ENCODE data around the gene MATN1. TPM values are rescaled to one million over a fixed set of nuclear protein-coding genes. Genes with fewer than 3 reads are reported as not detected.

Gene MATN1
- polyA plus RNA-seq, 1 donor from 2014 or later = 0.22 TPM

GRCh38 chr1:30692948-30693301 is 30.5 kb downstream of the MATN1 start:
- Histone ChIP-seq H3K79me2 (replicated peaks; ENCODE audit: insufficient read depth, low read length) (no peaks in the 10 kb centered on the region), H3K9me2 (ENCODE audit: insufficient read depth, low read length) (no peaks in the 10 kb centered on the region), H4K20me1 (ENCODE audit: insufficient read depth) (no peaks in the 10 kb centered on the region), H3K9me3 (ENCODE audit: low read length) (no peaks in the 10 kb centered on the region), H3K27ac (ENCODE audit: low read length) (no peak overlapping the region), H3K27me3 (ENCODE audit: insufficient read depth, low read depth, low read length) (no peaks in the 10 kb centered on the region), H3K4me2 (ENCODE audit: low read length) (no peak overlapping the region), H3K4me3 (ENCODE audit: low read length) (no peak overlapping the region), H3K9ac (ENCODE audit: low read length) (no peak overlapping the region), H3K36me3 (ENCODE audit: insufficient read depth, low read length) (no peaks in the 10 kb centered on the region), H2AFZ (ENCODE audit: low read depth, low read length) (no peak overlapping the region), H3F3A (ENCODE audit: insufficient read depth, low read length, poor library complexity, severe bottlenecking) (no peaks in the 10 kb centered on the region)
- TF ChIP-seq TAF1 (IDR thresholded peaks at IDR 0.05; ENCODE audit: low read depth) = no peak
- TF ChIP-seq EP300 (conservative IDR thresholded peaks at IDR 0.05; ENCODE audit: poor library complexity, severe bottlenecking) = no peak
- TF ChIP-seq RAD21 (conservative IDR thresholded peaks at IDR 0.05) = no peak
- TF ChIP-seq EZH2 (IDR thresholded peaks at IDR 0.05; ENCODE audit: borderline replicate concordance, insufficient read depth, low read length, poor library complexity, severe bottlenecking) = no peak
- no peak for TF ChIP-seq REST (IDR thresholded peaks at IDR 0.05; ENCODE audit: borderline replicate concordance)
- TF ChIP-seq MXI1 (conservative IDR thresholded peaks at IDR 0.05; ENCODE audit: poor library complexity, severe bottlenecking) = no peak
- TF ChIP-seq CTCF (IDR thresholded peaks at IDR 0.05; ENCODE audit: poor library complexity, severe bottlenecking) = no peak
- TF ChIP-seq SMC3 (conservative IDR thresholded peaks at IDR 0.05; ENCODE audit: poor library complexity) = no peak
- TF ChIP-seq POLR2AphosphoS5 (IDR thresholded peaks at IDR 0.05) = no peak

GRCh38 chr1:30692201-30692947 is 31.0 kb downstream of the MATN1 start:
- H3K9me2 ChIP-seq (ENCODE audit: insufficient read depth, low read length) = no peaks in the 10 kb centered on the region
- H3K4me3 ChIP-seq (ENCODE audit: low read length) = no peak overlapping the region
- no peaks in the 10 kb centered on the region for H3K9me3 ChIP-seq (ENCODE audit: low read length)
- H3K79me2 ChIP-seq (replicated peaks; ENCODE audit: insufficient read depth, low read length) = no peaks in the 10 kb centered on the region
- H3K27ac ChIP-seq (ENCODE audit: low read length) = no peak overlapping the region
- H3K27me3 ChIP-seq (ENCODE audit: insufficient read depth, low read depth, low read length) = no peaks in the 10 kb centered on the region
- H4K20me1 ChIP-seq (ENCODE audit: insufficient read depth) = no peaks in the 10 kb centered on the region
- H3K4me2 ChIP-seq (ENCODE audit: low read length) = no peak overlapping the region
- H3K36me3 ChIP-seq (ENCODE audit: insufficient read depth, low read length) = no peaks in the 10 kb centered on the region
- no peak for TF ChIP-seq EP300 (conservative IDR thresholded peaks at IDR 0.05; ENCODE audit: poor library complexity, severe bottlenecking)
- H2AFZ ChIP-seq (ENCODE audit: low read depth, low read length) = no peak overlapping the region
- no peaks in the 10 kb centered on the region for H3F3A ChIP-seq (ENCODE audit: insufficient read depth, low read length, poor library complexity, severe bottlenecking)
- H3K9ac ChIP-seq (ENCODE audit: low read length) = no peak overlapping the region

Measured in neural cell (in vitro differentiated cells).